Tracheal epithelial cell (primary cell): ENCODE measurements around the gene ERG. TPM values are rescaled to one million over a fixed set of nuclear protein-coding genes. Genes with fewer than 3 reads are reported as not detected.

Experiments
- total RNA-seq: library from RNA; depleted of rRNA; stranded (reverse); fragments of >200 nt; gene quantifications from 2 replicates; pipeline ENCODE4 v1.2.1, GENCODE V29; 2014

ERG gene
- total RNA-seq: under 0.01 and 0.24 TPM in 2 replicates

DNA sequence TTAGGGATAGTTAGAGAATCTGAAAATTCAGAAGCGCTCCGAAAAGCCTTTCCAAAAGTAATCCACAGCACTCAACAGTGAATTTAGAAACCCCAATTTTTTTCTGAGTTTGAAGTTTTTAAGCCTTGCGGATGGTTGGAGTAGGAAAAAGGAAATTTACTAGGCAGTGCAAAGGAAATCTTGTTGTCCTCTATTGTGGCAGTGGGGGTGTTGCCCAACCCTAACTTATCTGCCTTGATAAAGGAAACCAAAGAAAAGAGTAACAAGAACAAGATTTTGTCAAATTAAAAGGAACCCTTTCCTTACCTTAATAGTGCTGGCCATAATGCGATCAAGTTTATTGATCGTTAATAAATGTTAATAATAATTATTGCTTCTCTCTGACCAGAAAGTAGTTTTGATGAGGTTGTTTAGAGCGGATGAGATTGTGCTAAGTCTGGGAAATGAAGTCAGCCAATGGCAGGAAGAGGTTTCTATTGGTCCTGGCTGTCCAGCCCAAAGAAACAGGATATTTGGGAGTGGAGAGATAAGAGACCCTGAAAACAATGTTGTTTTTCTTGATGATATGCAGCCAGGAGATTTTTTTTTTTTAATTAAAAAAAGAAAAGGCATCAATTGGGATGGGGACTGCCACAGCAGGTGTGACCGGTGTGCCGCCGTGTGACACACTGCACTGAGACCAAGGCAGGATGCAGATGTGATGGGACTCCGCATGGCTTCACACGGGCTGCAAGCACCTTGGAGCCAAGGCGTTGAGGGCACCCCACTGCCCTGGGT, at the start of gene ERG:
TSS of gene ERG (minus strand) at position 421 of the 777 bp plus-strand sequence. CDS start at position 324, 97 bp downstream.

Other genes with a start within 250 kb of the ERG start
- gene KCNJ15, start 241.5 kb downstream of the ERG start, total RNA-seq: 10.2 and 36.9 TPM in 2 replicates